Hippocampal formation (tissue), 2 donors: ENCODE data around the gene SIGLEC9.

ENCODE experiments used
- DNase-seq, 2 donors: peaks; one replicate each; lab custom pipeline; 2025; lab: John Stamatoyannopoulos, UW

The SIGLEC9 gene

DNA sequence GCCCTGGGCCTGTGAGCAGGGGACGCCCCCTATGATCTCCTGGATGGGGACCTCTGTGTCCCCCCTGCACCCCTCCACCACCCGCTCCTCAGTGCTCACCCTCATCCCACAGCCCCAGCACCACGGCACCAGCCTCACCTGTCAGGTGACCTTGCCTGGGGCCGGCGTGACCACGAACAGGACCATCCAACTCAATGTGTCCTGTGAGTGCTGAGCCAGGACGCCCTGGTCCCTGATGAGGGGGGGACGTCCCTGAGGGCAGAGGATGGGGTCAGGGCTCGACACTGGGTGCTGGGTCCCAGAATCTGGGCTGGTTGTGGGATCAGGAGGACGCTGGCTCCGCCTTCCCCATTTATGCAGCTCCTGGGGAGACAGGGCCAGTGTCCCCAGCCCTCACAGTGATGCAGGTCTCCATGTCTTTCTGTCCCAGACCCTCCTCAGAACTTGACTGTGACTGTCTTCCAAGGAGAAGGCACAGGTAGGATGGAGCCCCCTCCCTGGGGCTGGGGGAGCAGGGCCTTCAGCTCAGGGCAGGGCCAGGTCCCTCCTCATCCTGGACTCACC lies 19.9 kb downstream of the SIGLEC9 start:
- no peak for DNase-seq

- no peak for DNase-seq
Measured at GRCh38 chr19:51145916-51146493, 21.3 kb downstream of the SIGLEC9 start.

DNA sequence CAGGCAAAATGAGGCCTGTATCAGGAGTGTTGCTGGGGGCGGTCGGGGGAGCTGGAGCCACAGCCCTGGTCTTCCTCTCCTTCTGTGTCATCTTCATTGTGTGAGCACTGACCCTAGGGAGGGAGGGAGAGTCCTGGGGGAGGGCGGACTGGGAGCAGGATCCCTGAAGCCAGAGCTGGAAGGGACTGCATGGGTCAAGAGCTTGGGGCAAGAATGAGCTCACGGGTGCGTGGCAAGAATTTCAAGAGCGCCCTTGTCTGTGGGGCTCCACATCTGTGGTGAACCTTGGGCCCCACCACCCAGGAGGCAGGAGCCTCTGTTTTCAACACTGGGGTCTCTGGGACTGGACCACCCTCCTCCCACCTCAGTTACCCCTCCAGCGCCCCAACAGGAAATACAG lies 22.0 kb downstream of the SIGLEC9 start:
- no peak for DNase-seq

DNA sequence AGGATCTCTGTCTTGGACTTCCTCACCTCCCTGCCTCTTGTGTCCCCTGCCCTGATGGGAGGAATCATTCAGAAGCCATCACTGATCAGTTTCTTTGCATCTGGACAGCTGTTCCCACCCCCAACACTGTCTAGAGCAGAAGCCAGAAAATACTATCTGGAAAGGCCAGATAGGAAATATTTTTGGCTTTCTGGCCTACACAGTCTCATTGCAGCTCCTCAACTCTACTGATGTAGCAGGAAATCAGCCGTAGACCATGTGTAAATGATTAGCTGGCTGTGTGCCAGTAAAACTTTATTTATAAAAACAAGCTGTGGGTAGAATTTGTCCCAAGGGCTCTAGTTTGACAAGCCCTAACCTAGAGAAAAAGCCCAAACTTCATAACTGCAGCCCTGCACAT lies 23.0 kb downstream of the SIGLEC9 start:
- no peak for DNase-seq

DNA sequence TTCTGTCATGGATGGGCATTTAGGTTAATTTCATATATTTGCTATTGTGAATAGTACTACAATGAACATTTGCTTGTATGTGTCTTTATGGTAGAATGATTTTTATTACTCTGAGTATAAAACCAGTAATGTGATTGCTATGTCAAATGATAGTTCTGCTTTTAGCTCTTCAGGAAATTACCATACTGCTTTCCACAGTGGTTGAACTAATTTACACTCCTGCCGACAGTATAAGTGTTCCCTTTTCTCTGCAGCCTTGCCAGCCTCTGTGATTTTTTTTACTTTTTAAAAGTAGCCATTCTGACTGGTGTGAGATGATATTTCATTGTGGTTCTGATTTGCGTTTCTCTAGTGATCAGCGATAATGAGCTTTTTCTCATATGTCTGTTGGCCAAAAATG lies 23.9 kb downstream of the SIGLEC9 start:
- no peak for DNase-seq

- DNase-seq, result no peak
Measured at GRCh38 chr19:51150627-51151026, 25.9 kb downstream of the SIGLEC9 start.

- DNase-seq, result no peak
Measured at GRCh38 chr19:51156710-51157109, 32.0 kb downstream of the SIGLEC9 start.

GRCh38 chr19:51157265-51157664 lies 32.6 kb downstream of the SIGLEC9 start:
- no peak for DNase-seq

DNA sequence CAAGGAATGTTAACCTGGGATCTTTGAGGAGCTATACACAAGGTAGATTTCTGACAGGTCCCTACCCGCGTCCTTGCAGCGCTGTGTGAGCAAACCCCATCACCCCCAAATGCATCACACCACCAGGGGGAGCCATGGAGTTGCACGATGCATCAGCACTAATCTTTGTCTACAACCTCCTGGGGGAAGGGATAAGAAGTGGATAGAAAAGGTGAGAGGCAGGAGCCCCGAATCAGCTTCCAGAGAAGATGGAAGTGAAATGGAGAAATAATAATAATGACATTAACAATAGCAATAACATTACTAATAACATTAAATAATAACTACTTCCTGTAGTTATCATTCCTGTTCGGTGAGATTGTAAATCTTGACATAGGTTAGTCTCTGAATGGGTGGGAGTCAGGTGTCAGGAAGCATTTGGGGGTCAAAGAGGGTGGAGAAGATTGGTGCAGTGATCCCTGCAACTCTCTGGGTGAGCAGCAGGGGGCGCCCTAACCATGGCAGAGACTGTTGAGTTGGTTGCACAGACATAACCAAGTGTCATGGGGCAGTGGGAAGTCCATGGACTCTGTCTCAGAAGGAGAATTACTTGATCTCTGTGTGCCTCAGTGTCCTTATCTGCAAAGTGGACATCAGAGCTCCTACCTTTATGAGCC lies 33.9 kb downstream of the SIGLEC9 start:
- DNase-seq, result no peak

- no peak for DNase-seq
Measured at GRCh38 chr19:51159656-51160055, 35.0 kb downstream of the SIGLEC9 start.

DNA sequence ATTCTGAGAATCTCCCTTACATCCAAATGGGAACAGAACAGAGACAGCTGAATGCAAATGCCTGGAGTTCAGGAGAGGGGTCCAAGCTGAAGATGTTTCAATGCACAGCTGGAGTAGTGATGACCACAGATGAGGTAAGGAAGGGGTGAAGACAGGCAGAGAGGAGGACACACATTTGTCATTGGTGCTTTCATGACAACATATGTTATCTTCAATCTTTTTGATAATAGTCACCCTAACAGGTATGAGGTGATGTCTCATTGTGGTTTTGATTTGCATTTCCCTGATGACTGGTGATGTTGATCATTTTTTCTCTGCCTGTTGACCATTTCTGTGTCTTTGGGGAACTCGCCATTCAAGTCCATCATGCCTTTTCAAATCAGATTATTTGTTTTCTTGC lies 36.6 kb downstream of the SIGLEC9 start:
- no peak for DNase-seq

- DNase-seq, result no peak
Measured at GRCh38 chr19:51161867-51162496, 37.3 kb downstream of the SIGLEC9 start.

DNA sequence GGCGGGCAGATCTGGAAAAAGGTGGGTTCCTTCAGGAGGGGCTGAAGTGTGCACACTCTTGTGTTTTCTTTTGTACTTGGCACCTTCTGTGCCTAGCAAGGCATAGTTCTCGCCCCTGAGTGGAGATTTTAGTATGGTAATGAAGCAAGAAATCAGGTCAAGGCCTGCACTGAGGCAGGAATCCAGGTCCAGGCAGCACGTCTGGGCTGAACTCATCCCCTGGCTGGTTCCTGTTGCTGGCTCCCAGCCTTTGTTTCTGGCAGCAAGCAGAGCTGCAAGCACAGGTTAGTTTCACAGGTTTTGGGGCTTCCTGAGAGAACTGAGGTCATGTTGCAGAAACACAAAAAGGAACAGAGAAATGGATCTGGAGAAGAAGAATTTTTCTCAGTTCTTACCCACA lies 38.6 kb downstream of the SIGLEC9 start:
- no peak for DNase-seq

- DNase-seq, result no peak
Measured at GRCh38 chr19:51164215-51164614, 39.5 kb downstream of the SIGLEC9 start.

- peak in 1 of 2 donors; percentile 2 for DNase-seq
Measured at GRCh38 chr19:51166846-51167490, 42.3 kb downstream of the SIGLEC9 start.

DNA sequence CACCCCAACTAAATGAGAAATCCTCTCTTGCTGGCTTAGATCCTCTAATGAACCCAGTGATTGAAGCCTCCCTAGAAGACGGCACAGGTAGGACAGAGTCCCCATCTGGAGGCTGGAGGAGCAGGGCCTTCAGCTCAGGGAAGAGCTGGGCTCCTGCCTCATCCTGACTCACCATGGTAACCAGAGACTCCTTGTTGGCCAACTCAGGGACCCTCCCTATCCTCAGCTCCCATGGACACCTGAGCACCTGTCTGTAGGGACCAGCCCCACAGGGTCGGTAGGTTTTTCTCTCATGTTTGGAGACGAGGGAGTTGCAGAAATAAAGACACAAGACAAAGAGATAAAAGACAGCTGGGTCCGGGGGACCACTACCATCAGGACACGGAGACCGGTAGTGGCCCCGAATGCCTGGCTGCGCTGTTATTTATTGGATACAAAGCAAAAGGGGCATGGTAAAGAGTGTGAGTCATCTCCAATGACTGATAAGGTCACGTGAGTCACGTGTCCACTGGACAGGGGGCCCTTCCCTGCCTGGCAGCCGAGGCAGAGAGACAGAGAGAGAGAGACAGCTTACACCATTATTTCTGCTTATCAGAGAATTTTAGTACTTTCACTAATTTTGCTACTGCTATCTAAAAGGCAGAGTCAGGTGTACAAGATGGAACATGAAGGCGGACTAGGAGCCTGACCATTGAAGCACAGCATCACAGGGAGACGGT lies 44.0 kb downstream of the SIGLEC9 start:
- DNase-seq, result no peak

- peak; percentile 23 to 45 for DNase-seq
Measured at GRCh38 chr19:51169283-51169918, 44.7 kb downstream of the SIGLEC9 start.

DNA sequence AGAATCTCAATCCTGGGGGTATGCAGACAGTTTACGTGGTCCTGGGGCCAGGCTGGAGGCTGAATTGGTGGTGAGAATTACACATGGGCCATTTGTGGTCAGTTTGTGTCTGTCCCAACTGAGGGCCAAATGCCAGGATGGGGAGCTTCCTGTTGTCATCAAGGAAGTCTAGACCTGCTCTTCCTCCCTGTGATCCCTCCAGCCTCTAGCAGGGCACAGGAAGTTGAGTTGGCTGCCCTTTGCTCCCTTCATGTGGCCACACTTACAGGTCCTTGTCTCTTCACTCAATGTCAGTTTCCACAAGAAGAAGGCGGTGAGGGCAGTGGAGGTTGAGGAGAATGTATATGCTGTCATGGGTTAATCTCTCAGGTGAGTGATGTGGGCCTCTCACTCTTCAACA lies 47.5 kb downstream of the SIGLEC9 start:
- no peak for DNase-seq

DNA sequence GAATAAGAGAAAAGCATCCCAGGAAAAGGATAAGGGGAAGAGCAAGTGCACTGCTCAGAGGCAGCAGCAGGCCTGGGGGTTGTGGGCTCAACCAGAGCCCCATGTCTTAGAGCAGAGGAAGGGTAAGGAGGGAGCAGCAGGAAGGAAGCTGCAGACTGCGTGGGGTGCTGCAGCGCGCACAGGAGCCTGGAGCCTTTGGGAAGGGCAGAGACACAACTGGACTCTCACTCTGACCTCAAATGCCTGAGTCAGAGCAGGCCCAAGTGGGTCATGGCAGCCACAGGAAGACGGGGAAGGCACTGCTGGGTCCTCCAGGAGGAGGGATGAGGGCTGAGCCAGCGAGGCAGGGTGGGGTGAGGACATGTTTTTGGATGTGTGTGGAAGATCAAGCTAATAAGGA lies 49.0 kb downstream of the SIGLEC9 start:
- no peak for DNase-seq

- no peak for DNase-seq
Measured at GRCh38 chr19:51179256-51179655, 54.5 kb downstream of the SIGLEC9 start.
